Gastrocnemius medialis (tissue), 4 donors: ENCODE measurements around the gene SLC34A3. TPM values are rescaled to one million over a fixed set of nuclear protein-coding genes. Genes with fewer than 3 reads are reported as not detected.

Experiments used
- ATAC-seq, 2 donors: fragments of 150-250 bp; one replicate each; pipeline ENCODE4 v1.9.1; 2016
- DNase-seq, 2 donors: peaks; one replicate each; pipeline ENCODE4 v3.0.0-alpha.2; 2019
- H3K27ac ChIP-seq, 4 donors: fragments of 200-600 bp; sonication (generic); 1 replicate in 1 of 4; 2 replicates in 3 of 4; pipeline ENCODE4 v1.5.1; 2016 to 2018; ENCODE audit warnings: mild to moderate bottlenecking in 2 of 4, moderate library complexity in 1 of 4
- H3K27me3 ChIP-seq, 3 donors: fragments of 200-600 bp; sonication (generic) in 2 of 3; 1 replicate in 1 of 3; 2 replicates in 2 of 3; pipeline versions ENCODE4 v1.5.1 to v1.6.0; 2016 to 2019; ENCODE audit warnings: mild to moderate bottlenecking in 1 of 3, moderate library complexity in 1 of 3
- H3K36me3 ChIP-seq, 2 donors: fragments of 200-600 bp; sonication (generic) in 1 of 2; one replicate each; pipeline ENCODE4 v1.5.1; 2017 to 2018
- H3K4me1 ChIP-seq, 2 donors: fragments of 200-600 bp; sonication (generic) in 1 of 2; one replicate each; pipeline ENCODE4 v1.5.1; 2016 to 2017; ENCODE audit warnings: mild to moderate bottlenecking in 2 of 2
- H3K4me3 ChIP-seq, 4 donors: fragments of 200-600 bp; sonication (generic) in 3 of 4; 1 replicate in 1 of 4; 2 replicates in 3 of 4; pipeline ENCODE4 v1.5.1; 2016 to 2019; ENCODE audit warnings: mild to moderate bottlenecking in 2 of 4
- H3K9me3 ChIP-seq, 3 donors: fragments of 200-600 bp; sonication (generic) in 2 of 3; 1 replicate in 1 of 3; 2 replicates in 2 of 3; pipeline ENCODE4 v1.5.1; 2016 to 2019
- POLR2A ChIP-seq, 2 donors: fragments of 450-650 bp; IDR thresholded peaks; one replicate each; pipeline ENCODE4 v1.6.1; 2017; ENCODE audit warnings: antibody characterized with exemption in 2 of 2, mild to moderate bottlenecking in 2 of 2, moderate library complexity in 2 of 2
- in situ Hi-C, 4 donors: fragments of 200-750 bp; cut with MboI; loops; one replicate each; pipeline versions ENCODE4 v1.15.0 to v1.8.0; 2017; ENCODE audit warnings: low sequenced_read_pairs in 4 of 4
- intact Hi-C: fragments of 100-400 bp; cut with DNase I; formaldehyde crosslinking; loops from one replicate; pipeline ENCODE4 v1.15.1; 2023; ENCODE audit warnings: low total_unique reads
- total RNA-seq, 4 donors: library from RNA; depleted of rRNA; stranded (reverse); fragments of >200 nt; gene quantifications; one replicate each; pipeline versions ENCODE4 v1.1.0 to v1.2.3, GENCODE V29; 2016
- TF ChIP-seq, protein P1 (sequence below), 5 experiments: fragments of 450-650 bp in 3 of 5; fragments of 200-600 bp in 2 of 5; sonication (generic) in 2 of 5; IDR thresholded peaks in 4 of 5; conservative IDR thresholded peaks in 1 of 5; 1 replicate in 4 of 5; 2 replicates in 1 of 5; pipeline ENCODE4 v1.5.1; 2016 to 2019; ENCODE audit warnings: antibody characterized with exemption in 5 of 5, mild to moderate bottlenecking in 3 of 5, moderate library complexity in 3 of 5

Gene SLC34A3
- total RNA-seq, result not detected

DNA sequence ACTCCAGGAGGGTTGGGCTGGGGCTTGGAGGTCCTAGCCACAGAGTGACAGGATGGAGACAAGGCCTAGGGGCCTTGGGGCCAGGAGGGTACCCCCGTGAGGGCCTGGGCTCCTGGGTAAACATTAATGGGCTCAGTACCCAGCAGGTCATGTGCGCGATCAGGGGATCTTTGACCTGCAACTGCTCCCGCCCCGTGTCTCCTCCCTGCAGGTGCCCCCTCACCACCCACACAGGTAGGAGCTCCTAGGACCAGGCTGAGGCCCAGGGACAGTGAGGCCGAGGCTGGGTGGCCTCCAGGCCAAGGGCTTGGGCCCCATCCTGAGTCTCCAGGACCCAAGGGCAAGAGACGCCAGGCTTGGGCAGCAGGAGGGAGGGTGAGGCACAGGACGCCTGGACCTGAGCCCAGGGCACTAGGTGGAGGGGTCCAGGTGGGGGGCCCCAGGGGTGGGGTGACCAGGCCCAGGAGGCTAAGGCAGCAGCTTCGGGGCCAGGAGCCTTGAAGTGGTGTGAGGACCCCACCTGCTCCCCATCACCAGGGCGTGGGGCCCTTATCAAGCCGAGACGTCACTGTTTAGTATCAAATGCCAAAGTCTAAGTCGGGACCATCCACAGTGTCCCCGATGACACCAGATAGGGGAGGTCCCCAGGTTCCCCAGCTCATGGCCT is at the start of gene SLC34A3:
TSS of gene SLC34A3 (plus strand) at position 197 of the 667 bp plus-strand sequence. CDS start 802 bp downstream, outside the sequence.
- intact Hi-C loops, result loop anchor here (10.0 kb wide), 1 partner anchor 446 kb away; no protein-coding TSS in a partner anchor
- Histone ChIP-seq H3K4me1 (peaks cover under 1 to 5% of the 10 kb centered on the region in 2 donors), H3K36me3 (no peaks in the 10 kb centered on the region), H3K27ac (no peak within 1 kb of the TSS), H3K27me3 (peaks cover 28 to 55% (median 31%) of the 10 kb centered on the region in 3 donors), H3K4me3 (no peak within 1 kb of the TSS), H3K9me3 (no peaks in the 10 kb centered on the region)
- TF ChIP-seq, protein P1, sequence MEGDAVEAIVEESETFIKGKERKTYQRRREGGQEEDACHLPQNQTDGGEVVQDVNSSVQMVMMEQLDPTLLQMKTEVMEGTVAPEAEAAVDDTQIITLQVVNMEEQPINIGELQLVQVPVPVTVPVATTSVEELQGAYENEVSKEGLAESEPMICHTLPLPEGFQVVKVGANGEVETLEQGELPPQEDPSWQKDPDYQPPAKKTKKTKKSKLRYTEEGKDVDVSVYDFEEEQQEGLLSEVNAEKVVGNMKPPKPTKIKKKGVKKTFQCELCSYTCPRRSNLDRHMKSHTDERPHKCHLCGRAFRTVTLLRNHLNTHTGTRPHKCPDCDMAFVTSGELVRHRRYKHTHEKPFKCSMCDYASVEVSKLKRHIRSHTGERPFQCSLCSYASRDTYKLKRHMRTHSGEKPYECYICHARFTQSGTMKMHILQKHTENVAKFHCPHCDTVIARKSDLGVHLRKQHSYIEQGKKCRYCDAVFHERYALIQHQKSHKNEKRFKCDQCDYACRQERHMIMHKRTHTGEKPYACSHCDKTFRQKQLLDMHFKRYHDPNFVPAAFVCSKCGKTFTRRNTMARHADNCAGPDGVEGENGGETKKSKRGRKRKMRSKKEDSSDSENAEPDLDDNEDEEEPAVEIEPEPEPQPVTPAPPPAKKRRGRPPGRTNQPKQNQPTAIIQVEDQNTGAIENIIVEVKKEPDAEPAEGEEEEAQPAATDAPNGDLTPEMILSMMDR (IDR thresholded peaks at IDR 0.05 in 4 of 5, conservative IDR thresholded peaks at IDR 0.05 in 1 of 5), result no peak
- TF ChIP-seq POLR2A (IDR thresholded peaks at IDR 0.05), result no peak
- no peak for DNase-seq
- in situ Hi-C loops, result loop anchor here in 2 of 4 donors (10.0 kb wide), 1 partner anchor 116 kb away; the partner anchor contains the start of gene DPP7 (in 2 of the 2)
- ATAC-seq, result no peak

DNA sequence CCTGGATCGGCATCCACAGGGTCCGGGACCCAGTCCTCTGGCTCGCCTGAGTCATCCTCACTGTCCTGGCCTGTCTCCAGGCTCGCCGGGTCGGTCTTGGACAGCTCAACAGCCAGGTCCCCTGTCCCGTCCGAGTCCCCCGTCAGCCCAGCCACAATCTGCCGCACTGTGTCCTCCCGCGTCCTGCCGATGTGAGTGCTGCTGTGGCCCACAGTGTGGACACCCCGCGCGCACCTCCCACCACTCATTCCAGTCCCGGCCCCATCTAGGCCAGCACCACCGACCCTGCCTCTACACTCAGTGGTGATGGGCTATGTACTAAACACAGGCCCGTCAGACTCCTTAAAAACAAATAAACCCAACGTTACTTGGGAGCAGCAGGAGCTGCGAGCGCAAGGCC is 49.0 kb upstream of the SLC34A3 start:
- DNase-seq, result no peak
- Histone ChIP-seq H3K36me3 (peaks cover 3 to 71% of the 10 kb centered on the region in 2 donors), H3K9me3 (no peaks in the 10 kb centered on the region), H3K4me1 (peaks cover 10 to 11% of the 10 kb centered on the region in 2 donors), H3K27ac (no peak overlapping the region), H3K27me3 (no peaks in the 10 kb centered on the region), H3K4me3 (no peak overlapping the region)
- intact Hi-C loops (no loop called here), in situ Hi-C loops (no loop called here)
- ATAC-seq, result no peak
- TF ChIP-seq POLR2A (IDR thresholded peaks at IDR 0.05), result no peak
- TF ChIP-seq, protein P1 (IDR thresholded peaks at IDR 0.05 in 4 of 5, conservative IDR thresholded peaks at IDR 0.05 in 1 of 5), result no peak

DNA sequence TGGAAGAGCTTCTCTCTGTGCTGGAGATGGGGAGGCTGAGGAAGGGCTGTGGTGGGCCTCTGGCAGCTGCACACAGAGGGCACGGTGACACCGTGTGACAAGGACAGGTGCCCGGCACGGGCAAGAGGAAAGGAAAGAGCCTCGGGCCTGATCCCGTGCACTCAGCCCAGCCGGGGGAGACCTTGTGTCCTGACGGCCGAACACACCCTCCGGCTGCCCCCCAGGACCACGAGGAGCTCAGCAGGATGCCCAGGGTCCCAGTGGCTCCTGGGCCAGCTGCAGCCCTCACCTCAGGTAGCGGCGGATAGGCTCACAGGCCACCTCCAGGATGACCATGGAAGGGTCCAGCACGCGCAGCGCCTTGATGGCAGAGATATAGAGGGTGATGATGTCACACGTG is 47.9 kb upstream of the SLC34A3 start:
- DNase-seq, result no peak
- no peak for ATAC-seq
- Histone ChIP-seq H3K36me3 (peaks cover 3 to 71% of the 10 kb centered on the region in 2 donors), H3K27me3 (no peaks in the 10 kb centered on the region), H3K9me3 (no peaks in the 10 kb centered on the region), H3K4me1 (peaks cover 21 to 23% of the 10 kb centered on the region in 2 donors), H3K27ac (no peak overlapping the region), H3K4me3 (no peak overlapping the region)
- in situ Hi-C loops, result no loop called here
- TF ChIP-seq, protein P1 (IDR thresholded peaks at IDR 0.05 in 4 of 5, conservative IDR thresholded peaks at IDR 0.05 in 1 of 5), result no peak
- no peak for TF ChIP-seq POLR2A (IDR thresholded peaks at IDR 0.05)
- intact Hi-C loops, result no loop called here

DNA sequence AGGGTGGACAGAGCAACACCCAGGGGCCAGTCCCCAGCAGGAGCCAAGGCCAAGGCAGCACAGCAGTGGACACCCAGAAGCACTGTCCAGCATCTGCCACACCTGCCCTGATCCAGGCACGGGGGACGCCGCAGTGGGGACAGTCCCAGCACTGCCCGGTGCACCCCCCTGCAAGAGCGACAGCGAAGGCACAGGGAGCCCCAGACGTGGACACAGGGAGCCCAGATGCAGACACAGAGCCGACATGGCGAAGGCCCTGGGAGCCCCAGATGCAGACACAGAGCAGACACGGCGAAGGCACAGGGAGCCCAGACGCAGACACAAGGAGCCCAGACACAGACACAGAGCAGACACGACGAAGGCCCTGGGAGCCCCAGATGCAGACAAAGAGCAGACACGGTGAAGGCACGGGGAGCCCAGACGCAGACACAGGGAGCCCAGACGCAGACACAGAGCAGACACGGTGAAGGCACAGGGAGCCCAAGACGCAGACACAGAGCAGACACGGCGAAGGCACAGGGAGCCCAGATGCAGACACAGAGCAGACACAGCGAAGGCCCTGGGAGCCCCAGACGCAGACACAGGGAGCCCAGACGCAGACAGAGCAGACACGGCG is 46.6 kb upstream of the SLC34A3 start:
- no peak overlapping the region for H3K4me3 ChIP-seq
- no peaks in the 10 kb centered on the region for H3K9me3 ChIP-seq
- peaks cover 3 to 61% of the 10 kb centered on the region in 2 donors for H3K36me3 ChIP-seq
- no peaks in the 10 kb centered on the region for H3K27me3 ChIP-seq
- no peak for DNase-seq
- no peak for ATAC-seq
- TF ChIP-seq, protein P1 (IDR thresholded peaks at IDR 0.05 in 4 of 5, conservative IDR thresholded peaks at IDR 0.05 in 1 of 5), result no peak
- TF ChIP-seq POLR2A (IDR thresholded peaks at IDR 0.05), result no peak
- H3K27ac ChIP-seq, result no peak overlapping the region
- peaks cover 22 to 27% of the 10 kb centered on the region in 2 donors for H3K4me1 ChIP-seq
- intact Hi-C loops, result no loop called here
- in situ Hi-C loops, result no loop called here
